ENCODE measurements around the gene DEFB127.
A peak's percentile ranks its signal among the peaks of the same experiment; 100 is the strongest.
"Not testable (repeated sequence)": the region's sequence is repeated elsewhere in the genome, so short reads cannot be mapped to it uniquely, and the experiment has no call there.

DEFB127 gene

DNA sequence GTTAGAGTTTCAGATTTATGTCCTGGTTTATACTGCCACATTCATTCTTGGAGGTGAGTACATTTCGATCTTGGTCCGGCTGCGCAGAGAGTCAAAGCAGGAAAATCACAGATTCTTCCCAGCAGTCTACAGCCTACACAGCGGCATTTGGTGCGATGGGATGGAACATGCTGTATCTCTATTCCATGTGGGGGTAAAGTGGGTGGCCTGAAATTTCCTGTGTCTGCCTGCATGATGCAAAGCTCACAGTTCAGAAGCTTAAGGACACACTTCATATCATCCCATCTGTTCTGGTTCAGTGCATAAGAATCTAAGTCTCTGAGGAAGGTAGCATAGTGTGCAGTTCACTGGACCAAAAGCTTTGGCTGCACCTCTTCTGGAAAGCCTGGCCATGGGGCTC, at the start of gene DEFB127:
Gene DEFB127, plus strand, starts transcription at position 301 of the 400 bp plus-strand sequence. Its CDS starts 91 bp downstream, at position 392.
- TF ChIP-seq BHLHE40 (IDR thresholded peaks at IDR 0.05; ENCODE audit: borderline replicate concordance) (no peak), TARDBP (IDR thresholded peaks at IDR 0.05) (no peak), LEF1 (IDR thresholded peaks at IDR 0.05; ENCODE audit: borderline replicate concordance) (no peak), ZNF384 (IDR thresholded peaks at IDR 0.05) (no peak), FOXA1 (IDR thresholded peaks at IDR 0.05) (no peak), SP1 (IDR thresholded peaks at IDR 0.05) (no peak), PKNOX1 (IDR thresholded peaks at IDR 0.05) (no peak), FOXM1 (IDR thresholded peaks at IDR 0.05; ENCODE audit: borderline replicate concordance) (no peak), CTBP1 (IDR thresholded peaks at IDR 0.05; ENCODE audit: borderline replicate concordance) (no peak)
- DNase-seq (ENCODE audit: extremely low spot score) = no peak
- POLR2A ChIA-PET = no interaction called here
- CTCF ChIA-PET = interaction anchor here (1.2 kb wide), 1 partner anchor 9 kb away, joined by 3 read pairs; no protein-coding TSS in a partner anchor

- TF ChIP-seq NFRKB (IDR thresholded peaks at IDR 0.05) (no peak), SUZ12 (IDR thresholded peaks at IDR 0.05) (no peak), ZNF384 (IDR thresholded peaks at IDR 0.05) (no peak)
- DNase-seq (ENCODE audit: extremely low spot score) = no peak
- ChIA-PET CTCF (no interaction called here), POLR2A (no interaction called here)
Observed at GRCh38 chr20:112396-112795, 44.9 kb upstream of the DEFB127 start.

GRCh38 chr20:117518-117917, 39.7 kb upstream of the DEFB127 start:
- CTCF ChIA-PET = no interaction called here
- no peak for DNase-seq (ENCODE audit: extremely low spot score)
- POLR2A ChIA-PET = no interaction called here
- TF ChIP-seq FOXK2 (IDR thresholded peaks at IDR 0.05) (no peak), FOXA1 (IDR thresholded peaks at IDR 0.05) (no peak), SP1 (IDR thresholded peaks at IDR 0.05) (no peak), LEF1 (IDR thresholded peaks at IDR 0.05; ENCODE audit: borderline replicate concordance) (no peak), FOXM1 (IDR thresholded peaks at IDR 0.05; ENCODE audit: borderline replicate concordance) (no peak)

DNA sequence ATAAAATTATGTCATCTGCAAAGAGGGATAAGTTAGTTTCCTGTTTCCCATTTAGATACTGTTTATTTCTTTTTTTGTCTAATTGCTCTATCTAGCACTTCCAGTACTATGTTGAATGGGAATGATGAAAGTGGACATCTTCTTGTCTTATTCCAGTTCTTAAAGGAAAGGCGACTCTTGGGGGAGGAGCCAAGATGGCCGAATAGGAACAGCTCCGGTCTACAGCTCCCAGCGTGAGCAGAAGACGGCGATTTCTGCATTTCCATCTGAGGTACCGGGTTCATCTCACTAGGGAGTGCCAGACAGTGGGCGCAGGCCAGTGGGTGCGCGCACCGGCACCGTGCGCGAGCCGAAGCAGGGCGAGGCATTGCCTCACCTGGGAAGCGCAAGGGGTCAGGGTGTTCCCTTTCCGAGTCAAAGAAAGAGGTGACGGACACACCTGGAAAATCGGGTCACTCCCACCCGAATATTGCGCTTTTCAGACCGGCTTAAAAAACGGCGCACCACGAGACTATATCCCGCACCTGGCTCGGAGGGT, 27.4 kb upstream of the DEFB127 start:
- POLR2A ChIA-PET; DNase-seq (ENCODE audit: extremely low spot score); CTCF ChIA-PET: not testable (repeated sequence)

GRCh38 chr20:137668-138490, 19.4 kb upstream of the DEFB127 start:
- peak; percentile 17 for DNase-seq (ENCODE audit: extremely low spot score)
- CTCF ChIA-PET = no interaction called here
- POLR2A ChIA-PET = no interaction called here
- no peak for TF ChIP-seq SP1 (IDR thresholded peaks at IDR 0.05)

- no peak for DNase-seq (ENCODE audit: extremely low spot score)
- TF ChIP-seq PKNOX1 (IDR thresholded peaks at IDR 0.05) (no peak), FOXA1 (IDR thresholded peaks at IDR 0.05) (no peak), SUZ12 (IDR thresholded peaks at IDR 0.05) (no peak), BHLHE40 (IDR thresholded peaks at IDR 0.05; ENCODE audit: borderline replicate concordance) (no peak), FOXM1 (IDR thresholded peaks at IDR 0.05; ENCODE audit: borderline replicate concordance) (no peak), NFRKB (IDR thresholded peaks at IDR 0.05) (no peak), ARNT (IDR thresholded peaks at IDR 0.05) (no peak), L3MBTL2 (conservative IDR thresholded peaks at IDR 0.05) (no peak), SP1 (IDR thresholded peaks at IDR 0.05) (no peak)
- POLR2A ChIA-PET = no interaction called here
- CTCF ChIA-PET = no interaction called here
Observed at GRCh38 chr20:142290-142689, 15.0 kb upstream of the DEFB127 start, which contains the start of gene DEFB126. DEFB126 (plus strand) TSS chr20:142590; CDS start chr20:142629, 39 bp downstream.

DNA sequence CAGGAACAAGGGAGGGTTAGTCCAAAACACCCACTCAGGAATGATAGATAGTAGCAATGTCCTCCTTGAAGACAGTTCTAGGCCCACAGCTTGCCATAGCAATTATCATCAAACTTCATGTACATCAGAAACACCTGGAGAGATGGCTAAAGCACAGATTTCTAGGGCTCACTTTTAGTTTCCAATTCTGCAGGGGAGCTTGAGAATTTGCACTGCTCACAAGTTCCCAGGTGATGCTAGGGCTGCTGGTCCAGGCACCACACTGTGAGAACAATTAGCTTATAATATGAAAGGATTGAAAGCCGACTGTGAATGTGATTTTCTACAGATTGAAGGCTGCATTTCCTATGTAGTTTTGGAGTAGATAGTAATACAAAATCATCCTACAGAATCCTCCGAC, 11.4 kb upstream of the DEFB127 start:
- TF ChIP-seq LEF1 (IDR thresholded peaks at IDR 0.05; ENCODE audit: borderline replicate concordance) = no peak
- no peak for TF ChIP-seq FOXM1 (IDR thresholded peaks at IDR 0.05; ENCODE audit: borderline replicate concordance)
- no peak for TF ChIP-seq CTBP1 (IDR thresholded peaks at IDR 0.05; ENCODE audit: borderline replicate concordance)
- TF ChIP-seq L3MBTL2 (conservative IDR thresholded peaks at IDR 0.05) = no peak
- TF ChIP-seq BHLHE40 (IDR thresholded peaks at IDR 0.05; ENCODE audit: borderline replicate concordance) = no peak
- TF ChIP-seq ZNF384 (IDR thresholded peaks at IDR 0.05) = no peak
- no peak for TF ChIP-seq SUZ12 (IDR thresholded peaks at IDR 0.05)
- no peak for TF ChIP-seq PKNOX1 (IDR thresholded peaks at IDR 0.05)
- no peak for TF ChIP-seq TARDBP (IDR thresholded peaks at IDR 0.05)
- no peak for TF ChIP-seq FOXA1 (IDR thresholded peaks at IDR 0.05)
- TF ChIP-seq HDGF (IDR thresholded peaks at IDR 0.05; ENCODE audit: borderline replicate concordance) = no peak
- no peak for TF ChIP-seq SP1 (IDR thresholded peaks at IDR 0.05)
- no peak for TF ChIP-seq ARNT (IDR thresholded peaks at IDR 0.05)
- no peak for TF ChIP-seq FOXK2 (IDR thresholded peaks at IDR 0.05)
- TF ChIP-seq ELF4 (IDR thresholded peaks at IDR 0.05) = no peak
- TF ChIP-seq NFRKB (IDR thresholded peaks at IDR 0.05) = no peak
- ChIA-PET POLR2A (no interaction called here), CTCF (no interaction called here)
- DNase-seq (ENCODE audit: extremely low spot score) = no peak

Data from HEK293T (cell line).